Measurements from ENCODE around the gene LAMB4. TPM values are rescaled to one million over a fixed set of nuclear protein-coding genes. Genes with fewer than 3 reads are reported as not detected.

The LAMB4 gene
- total RNA-seq, 4 donors from 2014 or later, result 2.0 to 28.2 (median 8.8) TPM

DNA sequence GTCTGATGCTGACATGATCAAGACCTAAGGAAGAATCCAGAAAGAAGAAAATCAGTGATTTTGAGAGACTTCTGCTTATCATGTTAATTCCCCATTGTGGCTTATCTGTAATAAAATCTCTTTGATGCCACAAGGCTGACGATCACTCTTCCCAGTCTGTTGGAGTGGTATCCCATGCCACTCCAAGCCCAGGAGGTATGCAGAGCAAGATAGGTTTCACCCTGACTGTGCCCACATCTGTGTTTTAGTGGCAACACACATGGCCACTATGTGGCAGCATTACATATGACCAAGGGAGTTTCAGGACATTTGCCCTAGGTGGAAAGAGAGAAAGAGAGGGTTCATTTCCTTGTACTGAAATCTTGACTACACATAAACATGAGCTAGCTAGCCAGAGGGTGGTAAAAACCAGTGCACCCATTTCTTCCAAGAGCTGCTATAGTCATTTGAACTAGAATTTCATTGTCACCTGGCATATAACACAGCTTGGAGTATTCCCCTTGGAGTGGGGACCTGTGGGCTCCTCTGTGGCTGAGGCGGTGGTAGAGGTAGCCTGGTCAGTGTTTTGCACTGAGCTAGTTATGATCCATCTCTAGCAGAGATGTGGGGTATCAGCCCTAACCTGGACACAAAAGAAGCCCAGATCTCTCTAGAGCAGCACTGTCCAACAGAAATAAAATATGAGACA lies 20.8 kb downstream of the LAMB4 start:
- intact Hi-C loops (cut with DNase I), result no loop called here
- H3K27me3 ChIP-seq, result no peaks in the 10 kb centered on the region
- no peaks in the 10 kb centered on the region for H3K36me3 ChIP-seq
- WGBS, 2 donors, result 42 to 73% methylated on average over 1 to 2 of the region's 2 CpGs
- H3K27ac ChIP-seq, result no peak overlapping the region
- no peak for TF ChIP-seq POLR2A (IDR thresholded peaks at IDR 0.05)
- TF ChIP-seq, protein P1, sequence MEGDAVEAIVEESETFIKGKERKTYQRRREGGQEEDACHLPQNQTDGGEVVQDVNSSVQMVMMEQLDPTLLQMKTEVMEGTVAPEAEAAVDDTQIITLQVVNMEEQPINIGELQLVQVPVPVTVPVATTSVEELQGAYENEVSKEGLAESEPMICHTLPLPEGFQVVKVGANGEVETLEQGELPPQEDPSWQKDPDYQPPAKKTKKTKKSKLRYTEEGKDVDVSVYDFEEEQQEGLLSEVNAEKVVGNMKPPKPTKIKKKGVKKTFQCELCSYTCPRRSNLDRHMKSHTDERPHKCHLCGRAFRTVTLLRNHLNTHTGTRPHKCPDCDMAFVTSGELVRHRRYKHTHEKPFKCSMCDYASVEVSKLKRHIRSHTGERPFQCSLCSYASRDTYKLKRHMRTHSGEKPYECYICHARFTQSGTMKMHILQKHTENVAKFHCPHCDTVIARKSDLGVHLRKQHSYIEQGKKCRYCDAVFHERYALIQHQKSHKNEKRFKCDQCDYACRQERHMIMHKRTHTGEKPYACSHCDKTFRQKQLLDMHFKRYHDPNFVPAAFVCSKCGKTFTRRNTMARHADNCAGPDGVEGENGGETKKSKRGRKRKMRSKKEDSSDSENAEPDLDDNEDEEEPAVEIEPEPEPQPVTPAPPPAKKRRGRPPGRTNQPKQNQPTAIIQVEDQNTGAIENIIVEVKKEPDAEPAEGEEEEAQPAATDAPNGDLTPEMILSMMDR (IDR thresholded peaks at IDR 0.05), result peak in 4 of 6 experiments; percentile 18 to 49 (median 33)
- H3K4me1 ChIP-seq, result peaks cover 0 to 5% (median 0%) of the 10 kb centered on the region in 3 donors
- no peak overlapping the region for H3K4me3 ChIP-seq
- H3K9me3 ChIP-seq, result no peaks in the 10 kb centered on the region
- no peak for DNase-seq

DNA sequence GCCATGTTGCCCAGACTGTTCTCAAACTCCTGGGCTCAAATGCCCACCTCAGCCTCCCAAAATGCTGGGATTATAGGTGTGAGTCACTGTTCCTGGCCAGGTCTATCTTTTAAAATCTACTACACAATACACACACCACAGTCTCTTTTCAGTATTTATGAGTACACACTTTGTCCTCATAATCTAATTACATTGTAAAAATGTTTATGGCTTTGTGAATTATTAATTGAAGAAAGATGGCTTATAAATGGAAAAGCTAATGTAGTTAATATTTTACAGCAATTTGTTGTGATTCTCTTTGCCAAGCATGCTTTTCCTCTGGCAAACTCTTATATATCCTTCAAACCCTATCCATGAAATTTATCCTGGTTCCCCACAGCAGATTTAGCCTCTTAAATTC lies 22.0 kb downstream of the LAMB4 start:
- no peak for TF ChIP-seq POLR2A (IDR thresholded peaks at IDR 0.05)
- TF ChIP-seq, protein P1 (IDR thresholded peaks at IDR 0.05), result no peak
- Histone ChIP-seq H3K9me3 (no peaks in the 10 kb centered on the region), H3K27ac (no peak overlapping the region), H3K27me3 (no peaks in the 10 kb centered on the region), H3K4me3 (no peak overlapping the region), H3K4me1 (no peaks in the 10 kb centered on the region), H3K36me3 (no peaks in the 10 kb centered on the region)
- no peak for DNase-seq
- intact Hi-C loops (cut with DNase I), result no loop called here

DNA sequence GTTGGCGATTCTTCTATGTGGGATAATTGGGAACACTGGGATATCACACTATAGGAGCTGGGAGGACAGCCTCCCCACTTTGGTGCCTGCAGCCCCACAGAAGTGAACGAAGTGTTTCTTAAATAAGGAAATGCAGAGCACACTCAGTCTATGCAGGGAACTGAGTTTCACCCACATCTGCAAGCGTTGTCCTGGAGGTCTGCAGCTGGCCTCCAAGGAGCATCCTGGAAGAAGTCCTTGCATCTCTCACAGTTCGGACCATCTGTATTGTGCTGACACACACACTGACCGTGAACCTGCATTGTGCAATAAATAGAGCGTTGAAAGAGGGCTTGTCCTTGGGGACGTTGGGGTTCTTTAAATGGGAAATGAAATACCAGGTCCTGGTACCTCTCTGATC lies 25.8 kb downstream of the LAMB4 start:
- intact Hi-C loops (cut with DNase I), result no loop called here
- Histone ChIP-seq H3K36me3 (no peaks in the 10 kb centered on the region), H3K4me3 (no peak overlapping the region), H3K27me3 (no peaks in the 10 kb centered on the region), H3K4me1 (no peaks in the 10 kb centered on the region), H3K9me3 (no peaks in the 10 kb centered on the region), H3K27ac (no peak overlapping the region)
- WGBS, 2 donors, result 82 to 87% methylated on average over 4 to 7 of the region's 7 CpGs
- DNase-seq, result no peak
- TF ChIP-seq POLR2A (IDR thresholded peaks at IDR 0.05), result no peak
- TF ChIP-seq, protein P1 (IDR thresholded peaks at IDR 0.05), result no peak

DNA sequence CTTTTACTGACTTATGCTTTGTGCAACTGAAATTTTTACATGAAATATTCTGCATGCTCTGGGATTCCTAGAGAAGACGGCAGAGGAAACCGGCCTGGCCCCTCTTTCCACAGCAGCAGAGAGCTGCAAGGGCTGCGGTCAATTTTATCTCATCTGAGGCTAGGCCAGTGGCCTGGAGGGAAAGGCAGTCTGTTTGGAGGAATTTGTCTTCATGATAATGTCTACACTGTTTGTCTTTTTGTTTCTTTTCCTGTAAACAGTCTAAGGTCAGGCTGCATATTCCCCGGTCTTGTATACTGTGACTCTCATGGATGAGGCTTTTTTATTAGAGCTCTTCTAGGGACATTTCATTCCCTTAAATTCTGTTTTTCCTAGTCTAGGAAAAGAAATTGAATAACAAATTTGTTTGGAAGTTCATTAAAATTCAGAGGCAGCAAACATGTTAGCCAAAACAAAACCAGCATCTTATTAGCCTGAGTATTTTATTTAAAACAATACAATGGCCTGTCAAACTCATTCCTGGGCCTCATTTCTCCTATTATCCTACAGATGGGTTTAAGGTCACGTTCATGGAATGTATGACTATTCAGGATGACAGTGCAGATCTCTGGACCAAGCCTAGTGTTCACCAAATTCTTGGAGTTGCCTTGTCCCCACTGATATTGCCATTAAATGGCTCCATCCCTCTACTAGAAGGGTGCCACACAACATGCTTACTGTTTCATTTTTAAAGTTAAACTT lies 26.4 kb downstream of the LAMB4 start:
- DNase-seq, result no peak
- H3K9me3 ChIP-seq, result no peaks in the 10 kb centered on the region
- intact Hi-C loops (cut with DNase I), result no loop called here
- 77 to 82% methylated on average over 5 of the region's 5 CpGs for WGBS, 2 donors
- no peaks in the 10 kb centered on the region for H3K27me3 ChIP-seq
- H3K4me3 ChIP-seq, result no peak overlapping the region
- TF ChIP-seq POLR2A (IDR thresholded peaks at IDR 0.05), result no peak
- TF ChIP-seq, protein P1 (IDR thresholded peaks at IDR 0.05), result no peak
- H3K36me3 ChIP-seq, result no peaks in the 10 kb centered on the region
- H3K27ac ChIP-seq, result peak overlapping the region in 1 of 4 donors; percentile 2
- no peaks in the 10 kb centered on the region for H3K4me1 ChIP-seq

DNA sequence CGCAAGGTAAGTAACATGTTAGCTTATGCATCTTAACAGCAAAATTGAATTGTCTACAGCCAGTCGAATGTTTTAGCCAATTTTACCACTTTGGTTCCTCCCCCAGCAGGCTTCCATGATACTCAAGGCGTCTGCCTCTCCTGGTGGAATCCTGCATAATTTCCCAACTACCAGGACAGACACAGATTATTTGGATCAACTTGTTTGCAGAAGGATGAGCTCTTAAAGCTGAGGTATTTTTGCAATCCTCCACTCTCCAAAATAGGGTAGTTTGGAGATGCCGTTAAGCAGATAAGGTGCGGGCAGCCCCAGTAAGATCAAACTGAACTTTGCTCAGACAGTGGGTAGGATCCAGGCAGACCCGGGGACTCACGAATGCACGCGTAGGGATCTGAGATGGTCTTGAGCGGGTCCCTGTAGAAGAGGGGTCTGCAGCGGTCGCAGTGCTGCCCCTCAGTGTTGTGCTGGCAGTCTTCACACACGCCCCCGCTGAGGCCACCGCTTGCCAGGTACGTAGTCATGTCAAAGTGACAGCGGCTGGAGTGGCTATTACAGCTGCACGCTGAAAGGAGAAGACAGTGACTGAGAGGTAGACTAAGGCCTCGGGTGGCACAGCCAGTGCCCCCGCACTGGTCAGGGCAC lies 27.4 kb downstream of the LAMB4 start:
- Histone ChIP-seq H3K36me3 (no peaks in the 10 kb centered on the region), H3K9me3 (no peaks in the 10 kb centered on the region), H3K4me3 (no peak overlapping the region), H3K27ac (no peak overlapping the region), H3K4me1 (no peaks in the 10 kb centered on the region), H3K27me3 (no peaks in the 10 kb centered on the region)
- intact Hi-C loops (cut with DNase I), result no loop called here
- 92 to 94% methylated on average over 17 to 19 of the region's 20 CpGs for WGBS, 2 donors
- TF ChIP-seq, protein P1 (IDR thresholded peaks at IDR 0.05), result no peak
- TF ChIP-seq POLR2A (IDR thresholded peaks at IDR 0.05), result no peak
- DNase-seq, result no peak
